ENCODE data around the gene TUBB4A.

DNA sequence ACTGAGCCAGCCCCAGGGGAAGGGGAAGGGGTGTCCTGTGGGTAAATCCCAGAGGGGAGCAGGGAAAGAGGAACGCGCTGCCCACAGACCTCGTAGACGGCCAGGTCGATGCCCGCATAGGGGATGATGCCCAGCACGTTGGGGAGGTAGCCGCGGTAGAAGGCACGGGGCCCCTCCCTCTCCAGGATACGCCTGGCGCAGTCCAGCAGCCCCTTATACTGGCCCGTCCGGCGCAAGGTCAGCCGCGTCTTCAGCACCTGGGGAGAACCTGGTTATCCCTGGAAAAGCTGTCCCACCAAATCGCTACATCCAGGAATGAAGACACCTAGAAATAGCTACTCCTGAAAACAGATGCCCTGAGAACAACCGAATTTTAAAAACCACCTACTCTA, 49.9 kb downstream of the TUBB4A start:
- TF ChIP-seq, protein P1, sequence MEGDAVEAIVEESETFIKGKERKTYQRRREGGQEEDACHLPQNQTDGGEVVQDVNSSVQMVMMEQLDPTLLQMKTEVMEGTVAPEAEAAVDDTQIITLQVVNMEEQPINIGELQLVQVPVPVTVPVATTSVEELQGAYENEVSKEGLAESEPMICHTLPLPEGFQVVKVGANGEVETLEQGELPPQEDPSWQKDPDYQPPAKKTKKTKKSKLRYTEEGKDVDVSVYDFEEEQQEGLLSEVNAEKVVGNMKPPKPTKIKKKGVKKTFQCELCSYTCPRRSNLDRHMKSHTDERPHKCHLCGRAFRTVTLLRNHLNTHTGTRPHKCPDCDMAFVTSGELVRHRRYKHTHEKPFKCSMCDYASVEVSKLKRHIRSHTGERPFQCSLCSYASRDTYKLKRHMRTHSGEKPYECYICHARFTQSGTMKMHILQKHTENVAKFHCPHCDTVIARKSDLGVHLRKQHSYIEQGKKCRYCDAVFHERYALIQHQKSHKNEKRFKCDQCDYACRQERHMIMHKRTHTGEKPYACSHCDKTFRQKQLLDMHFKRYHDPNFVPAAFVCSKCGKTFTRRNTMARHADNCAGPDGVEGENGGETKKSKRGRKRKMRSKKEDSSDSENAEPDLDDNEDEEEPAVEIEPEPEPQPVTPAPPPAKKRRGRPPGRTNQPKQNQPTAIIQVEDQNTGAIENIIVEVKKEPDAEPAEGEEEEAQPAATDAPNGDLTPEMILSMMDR (conservative IDR thresholded peaks at IDR 0.05; ENCODE audit: low read length) = no peak
- TF ChIP-seq EZH2phosphoT487 (IDR thresholded peaks at IDR 0.05; ENCODE audit: borderline replicate concordance, low read depth, low read length) = no peak
